GM12878 (cell line): Measurements from ENCODE around the gene TAGLN3. TPM values are rescaled to one million over a fixed set of nuclear protein-coding genes. Genes with fewer than 3 reads are reported as not detected.

ENCODE experiments used
- ATAC-seq: fragments of 200-7000 bp; cut with Tn5 transposase; 3 replicates; pipeline ENCODE4 v1.9.1; 2020; ENCODE audit warnings: mild to moderate bottlenecking, moderate library complexity
- BruUV-seq: library from RNA; stranded (reverse); fragments of 400-500 nt; replicated peaks from 2 replicates; lab custom pipeline; 2021; lab: Mats Ljungman, UMichigan
- CTCF ChIA-PET: fragments of 300-600 bp; sonication (Branson Sonifier 250); formaldehyde crosslinking; extraction: SDS; loops from one replicate; lab custom pipeline; 2021; ENCODE audit warnings: inconsistent platforms; lab: Yijun Ruan, JAX
- POLR2A ChIA-PET: fragments of 350-600 bp; formaldehyde crosslinking; extraction: SDS; loops from one replicate; lab custom pipeline; 2021; ENCODE audit warnings: inconsistent platforms; lab: Charles Lee
- RAD21 ChIA-PET: fragments of 300-600 bp; sonication (Branson Sonifier 250); formaldehyde crosslinking; loops from one replicate; lab custom pipeline; 2023; ENCODE audit warnings: antibody characterized with exemption; ENCODE audit not compliant: unreplicated experiment; lab: Charles Lee
- SMC1A ChIA-PET: fragments of 300-600 bp; sonication (Branson Sonifier 250); formaldehyde crosslinking; loops from one replicate; lab custom pipeline; 2023; ENCODE audit not compliant: unreplicated experiment, uncharacterized antibody; lab: Charles Lee
- DNase-seq: peaks from one replicate; pipeline ENCODE4 v3.0.0-alpha.2; 2011; ENCODE audit warnings: low read depth, low spot score
- FAIRE-seq: peaks from 3 replicates; lab custom pipeline; 2011; peaks lifted over from hg19 to GRCh38; lab: Jason Lieb, UNC
- H2AFZ ChIP-seq: 2 replicates; pipeline ENCODE4 v1.6.0; 2011; ENCODE audit warnings: low read depth, low read length, control low read depth; ENCODE audit not compliant: control insufficient read depth
- H3K27ac ChIP-seq: 2 replicates; pipeline ENCODE4 v1.5.1; 2011; ENCODE audit warnings: control low read depth; ENCODE audit not compliant: control insufficient read depth, insufficient read depth
- H3K27me3 ChIP-seq, 2 experiments: replicated peaks in 1 of 2; 2 replicates each; pipeline versions ENCODE4 v1.6.0 to v1.6.1; 2011; ENCODE audit warnings: low read length in 1 of 2; ENCODE audit not compliant: control insufficient read depth in 2 of 2, insufficient read depth in 2 of 2
- H3K36me3 ChIP-seq, 2 experiments: 2 replicates each; pipeline ENCODE4 v1.5.1; 2011; ENCODE audit warnings: low read length in 1 of 2; ENCODE audit not compliant: control insufficient read depth in 2 of 2, insufficient read depth in 2 of 2
- H3K4me1 ChIP-seq: 2 replicates; pipeline ENCODE4 v1.6.1; 2011; ENCODE audit warnings: mild to moderate bottlenecking, low read length, moderate library complexity, mixed read lengths; ENCODE audit not compliant: control insufficient read depth, insufficient read depth
- H3K4me2 ChIP-seq: 2 replicates; pipeline ENCODE4 v1.6.0; 2011; ENCODE audit warnings: control low read depth; ENCODE audit not compliant: control insufficient read depth, insufficient read depth
- H3K4me3 ChIP-seq: fragments of 200-600 bp; sonication (generic); 2 replicates; pipeline ENCODE4 v1.5.1; 2016
- H3K79me2 ChIP-seq: 2 replicates; pipeline ENCODE4 v1.6.0; 2011; ENCODE audit warnings: low read length; ENCODE audit not compliant: control insufficient read depth, insufficient read depth
- H3K9ac ChIP-seq: 2 replicates; pipeline ENCODE4 v1.8.0; 2011; ENCODE audit warnings: low read length, control low read depth, mixed read lengths; ENCODE audit not compliant: control insufficient read depth, insufficient read depth
- H3K9me3 ChIP-seq: replicated peaks from 3 replicates; pipeline ENCODE4 v1.5.1; 2011; ENCODE audit warnings: mild to moderate bottlenecking, low read length; ENCODE audit not compliant: control insufficient read depth, insufficient read depth
- H4K20me1 ChIP-seq: 2 replicates; pipeline ENCODE4 v1.6.0; 2011; ENCODE audit not compliant: control insufficient read depth, insufficient read depth
- CHD1 ChIP-seq: IDR thresholded peaks from 2 replicates; pipeline ENCODE4 v1.6.1; 2012; ENCODE audit warnings: low read depth, low read length, improper control_type of control experiment
- CHD4 ChIP-seq: fragments of 200-600 bp; sonication (generic); IDR thresholded peaks from 2 replicates; pipeline ENCODE4 v1.6.1; 2016; ENCODE audit warnings: mild to moderate bottlenecking
- HDAC2 ChIP-seq: fragments of 200-600 bp; sonication (generic); IDR thresholded peaks from 2 replicates; pipeline ENCODE4 v1.6.1; 2017
- KDM1A ChIP-seq: fragments of 200-600 bp; sonication (generic); IDR thresholded peaks from 2 replicates; pipeline ENCODE4 v1.6.1; 2016; ENCODE audit warnings: borderline replicate concordance
- MTA3 ChIP-seq: IDR thresholded peaks from 2 replicates; pipeline ENCODE4 v1.6.1; 2012; ENCODE audit warnings: low read length, inconsistent platforms, borderline replicate concordance
- MXI1 ChIP-seq: fragments of 150-350 bp; IDR thresholded peaks from 2 replicates; pipeline ENCODE4 v1.6.1; 2011; ENCODE audit warnings: low read depth, mild to moderate bottlenecking, inconsistent platforms, low read length, improper control_type of control experiment
- MYB ChIP-seq: fragments of 150-350 bp; IDR thresholded peaks from 2 replicates; pipeline ENCODE4 v1.6.1; 2014; ENCODE audit warnings: mild to moderate bottlenecking, low read depth, low read length, borderline replicate concordance
- POU2F2 ChIP-seq: IDR thresholded peaks from 3 replicates; pipeline ENCODE4 v1.6.1; 2011; ENCODE audit warnings: low read depth, mild to moderate bottlenecking, low read length, borderline replicate concordance
- RBBP5 ChIP-seq: fragments of 200-600 bp; sonication (generic); conservative IDR thresholded peaks from 2 replicates; pipeline ENCODE4 v1.6.1; 2016
- SPI1 ChIP-seq: IDR thresholded peaks from 2 replicates; pipeline ENCODE4 v1.6.1; 2011; ENCODE audit warnings: low read depth, mild to moderate bottlenecking, low read length, moderate library complexity, borderline replicate concordance; ENCODE audit not compliant: insufficient read depth
- ZBTB4 ChIP-seq: fragments of 450-650 bp; formaldehyde crosslinking; IDR thresholded peaks from 2 replicates; pipeline ENCODE4 v1.4.0; 2022; ENCODE audit warnings: mild to moderate bottlenecking, moderate library complexity
- WGBS: methylation state at CpG from one replicate; pipeline ENCODE4 v1.1.6; 2016; ENCODE audit warnings: low lambda C conversion rate; ENCODE audit not compliant: insufficient replicate concordance, insufficient coverage; ENCODE audit errors: missing lambda C conversion rate; 5-methylcytosine and 5-hydroxymethylcytosine counted together
- in situ Hi-C: fragments of 300-500 bp; cut with MboI; formaldehyde crosslinking; loops from 9 replicates; pipeline ENCODE4 v1.14.3; 2018; ENCODE audit warnings: mixed read lengths
- intact Hi-C: fragments of 100-400 bp; cut with micrococcal nuclease; formaldehyde crosslinking; loops from one replicate; pipeline ENCODE4 v1.14.2; 2022; ENCODE audit not compliant: unreplicated experiment
- polyA plus RNA-seq, 11 experiments: library from polyadenylated mRNA; depleted of rRNA in 4 of 11; unstranded in 6 of 11; stranded (reverse) in 5 of 11; fragments of >200 nt; fragmentation: Nextera tagmentation in 4 of 11; fragmentation: Illumina TruSeq in 1 of 11; extraction: Ambion mirVana in 4 of 11; extraction: Trizol in 1 of 11; gene quantifications; 1 replicate in 1 of 11; 2 replicates in 10 of 11; pipeline versions ENCODE4 v1.2.1 to v1.2.3, GENCODE V29; 2011 to 2016; ENCODE audit warnings: inconsistent platforms in 2 of 11, missing spikeins in 2 of 11, low read depth in 1 of 11
- total RNA-seq, 4 experiments: library from RNA; depleted of rRNA in 3 of 4; stranded (reverse); fragments of >200 nt in 3 of 4; fragmentation: Illumina TruSeq in 1 of 4; extraction: Trizol in 1 of 4; gene quantifications; 2 replicates each; pipeline versions ENCODE4 v1.2.1 to v1.2.3, GENCODE V29; 2013 to 2021
- TF ChIP-seq, protein P1 (sequence below): fragments of 450-650 bp; IDR thresholded peaks from 2 replicates; pipeline ENCODE4 v1.6.1; 2017; ENCODE audit warnings: mild to moderate bottlenecking, moderate library complexity
- TF ChIP-seq, protein P2 (sequence below): fragments of 450-650 bp; formaldehyde crosslinking; IDR thresholded peaks from 2 replicates; pipeline ENCODE4 v1.5.0; 2022; ENCODE audit warnings: mild to moderate bottlenecking, missing genetic modification characterization

The TAGLN3 gene
- total and polyA plus RNA-seq, 10 of the 15 experiments (the other 5 are each of a cell fraction or from before 2014, with no cell fraction given), result 0.06 to 0.53 (median 0.12) TPM; not detected in 3

DNA sequence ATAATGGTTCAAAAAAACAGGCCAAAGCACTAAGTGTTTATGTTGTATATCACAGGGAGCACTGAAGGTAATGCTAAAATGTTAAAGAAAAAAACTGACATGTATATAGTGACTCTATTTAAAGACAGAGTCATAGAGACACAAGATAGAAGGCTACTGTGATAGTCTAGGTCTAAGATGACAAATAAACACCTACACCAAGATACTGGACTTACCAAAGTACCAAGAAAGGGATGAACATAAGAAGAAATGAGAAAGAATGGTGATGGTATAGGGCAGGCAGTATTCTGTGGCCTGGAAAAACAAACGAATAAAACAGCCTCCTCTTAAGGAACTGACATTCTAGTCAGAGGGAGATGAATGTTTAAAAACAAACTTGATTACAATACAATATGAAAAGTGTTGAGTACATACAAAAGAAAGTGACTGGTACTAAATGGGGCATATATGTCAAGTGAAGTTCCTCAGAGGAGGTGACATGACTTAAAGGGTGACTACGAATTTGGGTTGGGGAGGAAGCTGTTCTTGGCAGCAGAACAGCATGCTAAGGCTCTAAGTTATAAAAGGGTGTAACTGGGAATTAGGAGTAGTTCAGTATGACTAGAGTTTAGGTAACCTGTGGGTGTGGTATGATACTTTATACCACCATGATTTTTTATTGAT is 14.0 kb upstream of the TAGLN3 start:
- no peak for ATAC-seq
- in situ Hi-C loops, result no loop called here
- ChIA-PET SMC1A (interaction anchor here (21.1 kb wide), 1 partner anchor 29 kb away, joined by 417 read pairs; no protein-coding TSS in a partner anchor), CTCF (interaction anchor here (0.8 to 15.4 kb wide), 3 partner anchors 16 to 59 kb away, joined by 4 to 467 read pairs (median 102); partner anchors contain the start of gene TAGLN3), POLR2A (no interaction called here), RAD21 (interaction anchor here (2.5 kb wide), 1 partner anchor 29 kb away, joined by 13 read pairs; no protein-coding TSS in a partner anchor)
- H3K27ac ChIP-seq, result no peak overlapping the region
- H3K36me3 ChIP-seq, result peaks cover 0 to 5% of the 10 kb centered on the region in 2 experiments; a peak in 1 of 4 replicates
- no peaks in the 10 kb centered on the region for H3K27me3 ChIP-seq
- no peak overlapping the region for H2AFZ ChIP-seq
- H3K9ac ChIP-seq, result no peak overlapping the region
- intact Hi-C loops, result no loop called here
- peaks cover 5% of the 10 kb centered on the region for H3K4me1 ChIP-seq
- H3K4me2 ChIP-seq, result no peak overlapping the region
- 23% methylated on average over 2 of the region's 2 CpGs for WGBS
- BruUV-seq, result no TSS peak
- no peaks in the 10 kb centered on the region for H4K20me1 ChIP-seq
- FAIRE-seq, result no peak
- H3K79me2 ChIP-seq, result peaks cover 18% of the 10 kb centered on the region
- no peaks in the 10 kb centered on the region for H3K9me3 ChIP-seq
- DNase-seq, result no peak
- H3K4me3 ChIP-seq, result no peak overlapping the region
- TF ChIP-seq MTA3 (no peak), ZBTB4 (CRISPR knock-in tag) (no peak), SPI1 (no peak), HDAC2 (no peak), RBBP5 (no peak), MXI1 (no peak), CHD1 (no peak), MYB (no peak), POU2F2 (no peak), CHD4 (no peak), KDM1A (no peak)
- TF ChIP-seq, protein P1, sequence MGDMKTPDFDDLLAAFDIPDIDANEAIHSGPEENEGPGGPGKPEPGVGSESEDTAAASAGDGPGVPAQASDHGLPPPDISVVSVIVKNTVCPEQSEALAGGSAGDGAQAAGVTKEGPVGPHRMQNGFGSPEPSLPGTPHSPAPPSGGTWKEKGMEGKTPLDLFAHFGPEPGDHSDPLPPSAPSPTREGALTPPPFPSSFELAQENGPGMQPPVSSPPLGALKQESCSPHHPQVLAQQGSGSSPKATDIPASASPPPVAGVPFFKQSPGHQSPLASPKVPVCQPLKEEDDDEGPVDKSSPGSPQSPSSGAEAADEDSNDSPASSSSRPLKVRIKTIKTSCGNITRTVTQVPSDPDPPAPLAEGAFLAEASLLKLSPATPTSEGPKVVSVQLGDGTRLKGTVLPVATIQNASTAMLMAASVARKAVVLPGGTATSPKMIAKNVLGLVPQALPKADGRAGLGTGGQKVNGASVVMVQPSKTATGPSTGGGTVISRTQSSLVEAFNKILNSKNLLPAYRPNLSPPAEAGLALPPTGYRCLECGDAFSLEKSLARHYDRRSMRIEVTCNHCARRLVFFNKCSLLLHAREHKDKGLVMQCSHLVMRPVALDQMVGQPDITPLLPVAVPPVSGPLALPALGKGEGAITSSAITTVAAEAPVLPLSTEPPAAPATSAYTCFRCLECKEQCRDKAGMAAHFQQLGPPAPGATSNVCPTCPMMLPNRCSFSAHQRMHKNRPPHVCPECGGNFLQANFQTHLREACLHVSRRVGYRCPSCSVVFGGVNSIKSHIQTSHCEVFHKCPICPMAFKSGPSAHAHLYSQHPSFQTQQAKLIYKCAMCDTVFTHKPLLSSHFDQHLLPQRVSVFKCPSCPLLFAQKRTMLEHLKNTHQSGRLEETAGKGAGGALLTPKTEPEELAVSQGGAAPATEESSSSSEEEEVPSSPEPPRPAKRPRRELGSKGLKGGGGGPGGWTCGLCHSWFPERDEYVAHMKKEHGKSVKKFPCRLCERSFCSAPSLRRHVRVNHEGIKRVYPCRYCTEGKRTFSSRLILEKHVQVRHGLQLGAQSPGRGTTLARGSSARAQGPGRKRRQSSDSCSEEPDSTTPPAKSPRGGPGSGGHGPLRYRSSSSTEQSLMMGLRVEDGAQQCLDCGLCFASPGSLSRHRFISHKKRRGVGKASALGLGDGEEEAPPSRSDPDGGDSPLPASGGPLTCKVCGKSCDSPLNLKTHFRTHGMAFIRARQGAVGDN, result no peak
- TF ChIP-seq, protein P2, sequence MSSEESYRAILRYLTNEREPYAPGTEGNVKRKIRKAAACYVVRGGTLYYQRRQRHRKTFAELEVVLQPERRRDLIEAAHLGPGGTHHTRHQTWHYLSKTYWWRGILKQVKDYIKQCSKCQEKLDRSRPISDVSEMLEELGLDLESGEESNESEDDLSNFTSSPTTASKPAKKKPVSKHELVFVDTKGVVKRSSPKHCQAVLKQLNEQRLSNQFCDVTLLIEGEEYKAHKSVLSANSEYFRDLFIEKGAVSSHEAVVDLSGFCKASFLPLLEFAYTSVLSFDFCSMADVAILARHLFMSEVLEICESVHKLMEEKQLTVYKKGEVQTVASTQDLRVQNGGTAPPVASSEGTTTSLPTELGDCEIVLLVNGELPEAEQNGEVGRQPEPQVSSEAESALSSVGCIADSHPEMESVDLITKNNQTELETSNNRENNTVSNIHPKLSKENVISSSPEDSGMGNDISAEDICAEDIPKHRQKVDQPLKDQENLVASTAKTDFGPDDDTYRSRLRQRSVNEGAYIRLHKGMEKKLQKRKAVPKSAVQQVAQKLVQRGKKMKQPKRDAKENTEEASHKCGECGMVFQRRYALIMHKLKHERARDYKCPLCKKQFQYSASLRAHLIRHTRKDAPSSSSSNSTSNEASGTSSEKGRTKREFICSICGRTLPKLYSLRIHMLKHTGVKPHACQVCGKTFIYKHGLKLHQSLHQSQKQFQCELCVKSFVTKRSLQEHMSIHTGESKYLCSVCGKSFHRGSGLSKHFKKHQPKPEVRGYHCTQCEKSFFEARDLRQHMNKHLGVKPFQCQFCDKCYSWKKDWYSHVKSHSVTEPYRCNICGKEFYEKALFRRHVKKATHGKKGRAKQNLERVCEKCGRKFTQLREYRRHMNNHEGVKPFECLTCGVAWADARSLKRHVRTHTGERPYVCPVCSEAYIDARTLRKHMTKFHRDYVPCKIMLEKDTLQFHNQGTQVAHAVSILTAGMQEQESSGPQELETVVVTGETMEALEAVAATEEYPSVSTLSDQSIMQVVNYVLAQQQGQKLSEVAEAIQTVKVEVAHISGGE, result no peak
